GM18505 (cell line): ENCODE data around the gene EDA.
"Not testable (repeated sequence)": the region's sequence is repeated elsewhere in the genome, so short reads cannot be mapped to it uniquely, and the experiment has no call there.

Experiments
- ATAC-seq: cut with Tn5 transposase; IDR thresholded peaks from one replicate; pipeline ENCODE4 v1.9.1; 2021; ENCODE audit not compliant: unreplicated experiment
- POLR2A ChIP-seq: IDR thresholded peaks from 4 replicates; pipeline ENCODE4 v1.6.1; 2011; ENCODE audit warnings: borderline replicate concordance; ENCODE audit not compliant: insufficient read depth, insufficient read length; ENCODE audit errors: extremely low read depth

Gene EDA

GRCh38 chrX:69793260-69793935, 177.5 kb downstream of the EDA start:
- no peak for ATAC-seq
- TF ChIP-seq POLR2A: no peak

- no peak for ATAC-seq
- no peak for TF ChIP-seq POLR2A
These were observed 179.8 kb downstream of the EDA start for GRCh38 chrX:69795702-69796101.

- TF ChIP-seq POLR2A: no peak
- ATAC-seq: no peak
These were observed 191.5 kb downstream of the EDA start for GRCh38 chrX:69807400-69807799.

DNA sequence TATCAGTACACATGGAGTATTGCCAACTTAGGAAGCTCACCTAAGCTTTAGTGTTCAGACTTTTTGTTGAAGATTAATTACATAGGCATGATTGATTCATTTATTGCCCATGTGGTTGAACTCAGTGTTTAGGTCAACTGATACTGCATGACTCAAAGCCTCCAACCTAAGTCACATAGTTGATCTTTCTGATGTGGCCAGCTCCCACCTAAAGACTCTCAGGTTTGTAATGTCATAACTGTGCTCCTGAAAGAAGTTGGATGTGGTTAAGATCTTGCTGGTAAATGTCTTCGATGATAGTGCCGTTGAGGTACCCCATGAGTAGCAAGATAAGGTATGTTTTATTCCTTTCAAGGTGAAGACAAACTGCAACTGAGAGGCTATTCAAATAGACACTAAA, 192.5 kb downstream of the EDA start:
- no peak for ATAC-seq
- TF ChIP-seq POLR2A: no peak

DNA sequence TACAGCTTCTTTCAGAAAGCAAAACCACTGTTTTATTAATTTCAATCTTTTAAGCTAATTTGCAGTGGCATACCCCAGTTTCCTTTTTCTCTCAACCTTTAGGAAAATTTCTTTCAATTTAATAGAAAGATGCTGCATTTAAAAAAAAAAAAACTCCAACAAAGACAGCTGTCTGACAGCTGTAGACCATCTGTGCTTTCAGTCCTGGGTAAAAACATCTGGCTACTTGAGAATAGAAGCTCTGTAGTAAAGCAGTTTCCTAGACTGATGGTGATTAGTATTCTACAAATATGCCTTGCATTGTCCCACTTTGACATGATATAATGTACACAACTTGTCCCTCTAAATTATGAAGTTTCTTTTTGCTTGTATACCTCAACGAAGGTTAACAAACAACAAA, 197.8 kb downstream of the EDA start:
- ATAC-seq: no peak
- TF ChIP-seq POLR2A: no peak

- no peak for ATAC-seq
- TF ChIP-seq POLR2A: no peak
These were observed 199.2 kb downstream of the EDA start for GRCh38 chrX:69815063-69815462.

- ATAC-seq: no peak
- TF ChIP-seq POLR2A: no peak
These were observed 199.6 kb downstream of the EDA start for GRCh38 chrX:69815519-69815918.

DNA sequence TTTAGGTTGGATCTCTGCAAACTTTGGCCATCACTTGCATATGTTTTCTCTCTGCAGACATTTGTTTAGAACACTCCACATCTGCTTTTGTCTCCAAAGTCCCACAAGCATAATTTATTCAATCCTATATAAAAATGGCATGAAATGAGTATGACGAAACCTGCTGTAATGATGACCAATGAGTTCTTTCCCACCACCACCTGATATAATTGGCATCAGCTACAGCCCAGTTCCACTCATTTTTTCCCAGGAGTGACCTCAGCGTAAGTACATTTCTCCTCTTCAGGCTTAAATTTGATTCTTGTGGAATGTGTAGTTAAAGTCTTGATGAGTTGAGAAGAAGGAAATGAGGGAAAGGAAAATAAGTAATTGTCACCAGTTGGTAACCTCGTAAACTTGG, 228.7 kb downstream of the EDA start:
- TF ChIP-seq POLR2A: no peak
- no peak for ATAC-seq

GRCh38 chrX:69859999-69860398, 244.1 kb downstream of the EDA start:
- ATAC-seq: not testable (repeated sequence)

DNA sequence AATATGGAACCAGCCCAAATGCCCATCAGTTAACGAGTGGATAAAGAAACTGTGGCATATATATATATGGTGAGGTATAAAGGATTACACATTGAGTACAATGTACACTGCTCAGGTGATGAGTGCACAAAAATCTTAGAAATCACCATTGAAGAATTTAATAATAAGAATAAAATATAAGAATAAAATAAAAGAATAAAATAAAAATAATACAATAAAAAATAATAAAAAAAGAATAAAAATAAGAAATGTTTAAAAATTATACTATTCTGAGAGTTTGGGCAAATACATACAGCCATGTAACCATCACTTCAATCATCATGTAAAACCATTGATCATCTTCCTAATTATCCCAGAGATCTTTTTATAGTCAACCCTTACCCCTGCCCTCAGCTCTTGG, 260.3 kb downstream of the EDA start:
- ATAC-seq: no peak
- TF ChIP-seq POLR2A: no peak

DNA sequence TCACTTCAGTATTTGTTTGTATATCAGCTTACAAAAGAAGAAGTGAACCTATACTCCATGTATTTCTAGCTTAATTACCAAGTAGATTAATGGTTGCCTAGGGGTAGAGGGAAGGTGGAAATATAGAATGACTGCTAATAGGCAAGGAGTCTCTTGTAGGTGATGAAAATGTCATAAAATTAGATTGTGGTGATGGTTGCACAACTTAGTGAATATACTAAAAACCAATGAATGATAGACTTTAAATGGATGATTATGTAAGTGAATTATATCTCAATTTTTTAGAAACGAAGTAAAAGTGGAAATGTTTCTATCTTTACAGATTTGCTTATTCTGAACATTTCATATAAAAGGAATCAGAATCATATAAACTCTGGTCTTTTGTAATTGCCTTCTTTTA, 268.3 kb downstream of the EDA start:
- ATAC-seq: no peak
- TF ChIP-seq POLR2A: no peak

DNA sequence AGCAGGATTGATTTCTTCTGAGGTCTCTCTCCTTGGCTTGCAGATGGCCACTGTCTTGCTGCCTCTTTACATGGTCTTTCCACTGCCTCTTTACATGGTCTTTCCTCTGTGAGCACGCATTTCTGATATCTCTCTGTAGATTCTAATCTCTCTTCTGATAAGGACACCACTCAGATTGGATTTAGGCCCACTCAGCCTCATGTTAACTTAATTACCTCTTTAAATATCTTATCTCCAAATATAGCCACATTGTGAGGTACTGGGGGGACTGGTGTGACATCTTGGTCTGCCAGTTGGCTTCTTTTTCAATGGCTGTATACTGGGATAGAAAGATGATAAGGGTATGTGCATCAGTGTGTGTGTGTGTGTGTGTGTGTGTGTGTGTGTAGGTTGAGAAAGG, 280.1 kb downstream of the EDA start:
- no peak for TF ChIP-seq POLR2A
- no peak for ATAC-seq

- no peak for ATAC-seq
- no peak for TF ChIP-seq POLR2A
These were observed 284.6 kb downstream of the EDA start for GRCh38 chrX:69900491-69900890.

GRCh38 chrX:69906447-69906846, 290.5 kb downstream of the EDA start:
- ATAC-seq: no peak
- no peak for TF ChIP-seq POLR2A

- no peak for TF ChIP-seq POLR2A
- no peak for ATAC-seq
These were observed 298.9 kb downstream of the EDA start for GRCh38 chrX:69914781-69915180.
